GM12865 (cell line): ENCODE measurements around the gene FGD4.

Experiments
- DNase-seq: peaks from one replicate; pipeline ENCODE4 v3.0.0; 2010; ENCODE audit warnings: low read depth
- H3K4me3 ChIP-seq: 2 replicates; pipeline ENCODE4 v1.5.1; 2011; ENCODE audit warnings: mild to moderate bottlenecking, low read depth, low read length, control low read depth
- TF ChIP-seq, protein P1 (sequence below): IDR thresholded peaks from 2 replicates; pipeline ENCODE4 v1.5.1; 2011; ENCODE audit warnings: low read length, control low read depth, low read depth, inconsistent platforms; ENCODE audit not compliant: insufficient read depth; ENCODE audit errors: missing control alignments

Gene FGD4

DNA sequence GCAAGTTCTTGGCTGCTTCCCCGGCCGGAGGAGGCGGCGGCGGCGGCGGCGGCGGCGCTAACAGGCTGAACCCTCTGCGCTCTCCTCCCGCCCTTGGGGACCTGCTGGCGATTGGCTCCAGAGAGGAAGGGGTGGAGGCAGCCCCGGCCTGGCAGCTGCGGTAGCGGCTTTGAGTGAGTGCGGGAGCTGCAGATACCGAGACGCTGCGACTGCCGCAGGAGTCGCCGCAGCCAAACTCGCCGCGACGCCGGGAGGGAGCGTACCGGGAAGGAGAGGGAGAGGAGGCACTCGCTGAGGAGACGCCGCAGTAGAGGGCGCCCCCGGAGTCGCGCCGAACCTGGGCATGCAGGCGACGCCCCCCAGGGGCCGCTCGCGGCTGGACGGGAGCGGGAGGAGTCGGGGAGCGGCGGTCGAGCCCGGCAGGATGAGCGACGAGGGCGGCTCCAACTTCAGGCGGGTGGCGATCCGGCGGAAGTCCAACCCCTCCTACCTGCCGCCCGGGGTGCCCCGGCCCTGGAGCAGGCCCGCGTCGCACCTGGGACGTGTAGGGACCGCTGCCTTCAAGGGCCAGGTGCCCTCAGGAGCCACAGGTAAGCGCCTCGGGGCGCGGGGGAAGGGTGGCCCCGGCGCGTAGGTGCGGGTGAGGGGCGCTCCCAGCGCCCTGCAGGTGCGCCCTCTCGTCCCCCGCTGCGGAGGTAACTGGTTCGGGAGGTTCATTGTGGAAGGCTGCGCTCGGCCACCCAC, at the start of gene FGD4:
Gene FGD4, plus strand, starts transcription at position 189 of the 744 bp plus-strand sequence.
- peak within 1 kb of the TSS; percentile 73 for H3K4me3 ChIP-seq
- TF ChIP-seq, protein P1, sequence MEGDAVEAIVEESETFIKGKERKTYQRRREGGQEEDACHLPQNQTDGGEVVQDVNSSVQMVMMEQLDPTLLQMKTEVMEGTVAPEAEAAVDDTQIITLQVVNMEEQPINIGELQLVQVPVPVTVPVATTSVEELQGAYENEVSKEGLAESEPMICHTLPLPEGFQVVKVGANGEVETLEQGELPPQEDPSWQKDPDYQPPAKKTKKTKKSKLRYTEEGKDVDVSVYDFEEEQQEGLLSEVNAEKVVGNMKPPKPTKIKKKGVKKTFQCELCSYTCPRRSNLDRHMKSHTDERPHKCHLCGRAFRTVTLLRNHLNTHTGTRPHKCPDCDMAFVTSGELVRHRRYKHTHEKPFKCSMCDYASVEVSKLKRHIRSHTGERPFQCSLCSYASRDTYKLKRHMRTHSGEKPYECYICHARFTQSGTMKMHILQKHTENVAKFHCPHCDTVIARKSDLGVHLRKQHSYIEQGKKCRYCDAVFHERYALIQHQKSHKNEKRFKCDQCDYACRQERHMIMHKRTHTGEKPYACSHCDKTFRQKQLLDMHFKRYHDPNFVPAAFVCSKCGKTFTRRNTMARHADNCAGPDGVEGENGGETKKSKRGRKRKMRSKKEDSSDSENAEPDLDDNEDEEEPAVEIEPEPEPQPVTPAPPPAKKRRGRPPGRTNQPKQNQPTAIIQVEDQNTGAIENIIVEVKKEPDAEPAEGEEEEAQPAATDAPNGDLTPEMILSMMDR = peak; percentile 16
- DNase-seq = peak; percentile 73

DNA sequence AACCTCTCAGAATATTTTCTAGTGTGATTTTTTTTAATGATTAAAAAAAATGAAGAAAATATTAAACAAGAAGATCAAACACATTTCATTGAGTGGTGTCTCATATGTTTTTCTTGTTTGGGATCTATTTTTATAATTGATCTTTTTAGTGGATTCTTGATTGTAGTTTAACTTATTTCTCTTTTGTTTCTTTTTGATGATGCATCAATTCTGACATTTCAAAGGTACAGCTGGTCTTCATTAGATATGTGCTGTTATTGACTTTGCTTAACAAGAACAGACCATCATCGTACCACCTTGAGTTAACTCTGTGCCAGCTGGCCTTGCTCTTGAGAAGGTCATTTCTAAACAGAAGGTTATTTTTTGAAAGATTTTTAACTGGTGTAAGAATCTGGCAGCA, 45.8 kb upstream of the FGD4 start:
- no peak for DNase-seq
- no peak overlapping the region for H3K4me3 ChIP-seq
- TF ChIP-seq, protein P1 = no peak

DNA sequence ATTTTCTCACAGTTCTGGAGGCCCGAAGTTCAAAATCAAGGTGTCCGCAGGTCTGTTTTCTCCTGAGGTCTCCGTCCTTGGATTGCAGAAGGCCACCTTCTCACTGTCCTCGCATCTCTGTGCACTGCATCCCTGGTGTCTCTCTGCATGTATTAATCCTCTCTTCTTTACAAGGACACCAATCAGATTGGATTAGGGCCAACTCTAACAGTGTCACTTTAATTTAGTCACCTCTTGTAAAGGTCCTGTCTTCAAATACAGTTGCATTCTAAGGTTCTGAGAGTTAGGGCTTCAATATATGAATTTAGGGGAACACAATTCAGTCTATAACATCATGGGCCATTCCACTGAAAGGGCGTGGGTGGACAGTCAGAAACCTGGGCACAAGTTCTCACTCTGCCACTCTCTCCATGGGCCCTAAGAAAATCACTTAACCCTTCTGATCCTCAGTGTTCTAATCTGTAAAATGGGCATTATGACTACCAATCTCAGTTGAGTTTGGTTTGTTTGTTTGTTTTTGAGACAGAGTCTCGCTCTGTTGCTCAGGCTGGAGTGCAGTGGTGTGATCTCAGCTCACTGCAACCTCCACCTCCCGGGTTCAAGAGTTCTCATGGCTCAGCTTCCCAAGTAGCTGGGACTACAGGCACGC, 41.6 kb upstream of the FGD4 start:
- no peak for DNase-seq
- H3K4me3 ChIP-seq = no peak overlapping the region
- TF ChIP-seq, protein P1 = no peak

DNA sequence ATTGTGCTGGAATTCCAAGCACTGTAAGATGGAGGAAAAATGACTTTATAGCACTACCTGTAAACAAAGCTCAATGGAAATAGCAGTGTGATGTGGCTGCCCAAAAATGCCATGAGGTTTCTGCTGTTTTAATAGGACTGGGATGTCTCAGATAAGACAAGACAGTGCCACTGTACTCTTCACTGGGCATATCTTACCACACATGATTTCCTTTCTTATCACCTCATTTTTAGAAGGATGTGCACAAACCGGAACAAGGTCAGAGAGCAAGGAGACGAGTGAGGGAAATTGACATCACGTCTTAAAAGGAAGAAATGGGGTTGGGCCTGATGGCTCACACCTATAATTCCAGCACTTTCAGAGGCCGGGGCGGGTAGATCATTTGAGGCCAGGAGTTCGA, 38.4 kb upstream of the FGD4 start:
- TF ChIP-seq, protein P1 = no peak
- no peak for DNase-seq
- H3K4me3 ChIP-seq = no peak overlapping the region

DNA sequence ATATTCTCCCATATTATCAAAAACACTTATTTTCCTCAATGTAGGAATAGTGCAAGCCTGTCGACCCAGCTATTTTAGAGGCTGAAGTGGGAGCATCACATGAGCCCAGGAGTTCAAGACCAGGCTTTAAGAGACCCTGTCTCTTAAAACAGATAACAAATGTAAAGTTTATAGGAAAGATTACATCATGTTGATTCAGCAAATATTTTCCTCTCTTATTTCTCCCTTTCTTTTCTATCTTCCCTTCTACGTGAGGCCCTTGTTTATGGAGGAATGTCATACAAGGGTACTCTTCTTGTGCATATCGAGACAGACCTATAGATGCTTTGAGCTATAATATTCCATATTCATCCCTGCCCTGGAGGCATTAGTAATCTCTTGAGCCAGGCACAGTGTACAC, 36.5 kb upstream of the FGD4 start:
- TF ChIP-seq, protein P1 = no peak
- no peak overlapping the region for H3K4me3 ChIP-seq
- DNase-seq = no peak

DNA sequence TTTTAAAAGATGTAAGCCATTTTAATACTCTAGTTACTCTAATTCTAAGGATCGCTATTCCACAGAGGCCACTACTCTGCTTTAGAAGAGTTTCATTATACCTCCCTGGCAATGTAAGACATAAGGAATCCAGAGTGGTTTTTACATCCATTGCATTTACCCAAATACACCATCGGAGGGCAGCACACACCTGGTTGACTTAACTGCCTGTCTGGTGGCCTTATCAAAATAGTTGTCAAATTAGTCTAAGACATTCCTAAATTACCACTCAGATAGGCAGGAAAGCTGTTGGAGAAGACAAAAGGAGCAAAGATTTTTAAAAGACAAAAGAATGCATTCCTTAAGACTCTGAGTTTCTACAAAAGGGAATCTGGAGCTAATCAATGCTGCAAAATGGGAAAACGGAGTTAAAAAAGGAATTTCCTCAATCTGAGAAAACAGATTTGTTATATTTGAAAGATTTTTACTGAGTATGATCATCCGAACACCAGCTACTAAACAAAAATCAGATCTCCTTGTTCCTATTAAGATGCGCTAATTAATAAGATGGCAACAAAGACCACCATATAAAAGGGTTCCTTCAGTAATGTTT, 33.8 kb upstream of the FGD4 start:
- DNase-seq = peak; percentile 73
- TF ChIP-seq, protein P1 = peak; percentile 65
- no peak overlapping the region for H3K4me3 ChIP-seq
